Measurements from ENCODE around the gene TMEM175. TPM values are rescaled to one million over a fixed set of nuclear protein-coding genes. Genes with fewer than 3 reads are reported as not detected.

Gene TMEM175
- total and polyA plus RNA-seq, 2 of the 8 experiments (the other 6 are each of a cell fraction or from before 2014, with no cell fraction given) = 4.9 to 20.7 TPM

- TF ChIP-seq CBX5 (IDR thresholded peaks at IDR 0.05; ENCODE audit: low read depth, low read length) (no peak), RAD21 (IDR thresholded peaks at IDR 0.05 in 1 of 2, conservative IDR thresholded peaks at IDR 0.05 in 1 of 2; ENCODE audit: low read depth in 2 of 2, low read length in 2 of 2) (no peak), SIN3A (conservative IDR thresholded peaks at IDR 0.05 in 1 of 2, IDR thresholded peaks at IDR 0.05 in 1 of 2; ENCODE audit: low read depth in 1 of 2, low read length in 2 of 2) (no peak), HDAC2 (IDR thresholded peaks at IDR 0.05; ENCODE audit: borderline replicate concordance in 1 of 2, low read depth in 2 of 2, low read length in 2 of 2) (no peak), POLR2A (IDR thresholded peaks at IDR 0.05; ENCODE audit: control extremely low read depth in 1 of 2, low read depth in 2 of 2, low read length in 2 of 2) (no peak), KDM5A (IDR thresholded peaks at IDR 0.05; ENCODE audit: low read length) (no peak)
Measured at GRCh38 chr4:968621-969394, 36.5 kb downstream of the TMEM175 start (continued).
